ENCODE results near the gene OSBPL3.

OSBPL3 gene

GRCh38 chr7:24883622-24884013 is 96.4 kb downstream of the OSBPL3 start:
- no peak for DNase-seq
- Mint-ChIP-seq H3K27ac (no peak overlapping the region), H3K4me3 (no peak overlapping the region), H3K9me3 (no peaks in the 10 kb centered on the region), H3K36me3 (ENCODE audit: low read depth) (no peaks in the 10 kb centered on the region), H3K4me1 (peaks cover 30% of the 10 kb centered on the region), H3K27me3 (ENCODE audit: low read depth, poor library complexity) (peaks cover 4% of the 10 kb centered on the region)
- no peak for TF ChIP-seq CTCF (IDR thresholded peaks at IDR 0.05)

GRCh38 chr7:24882989-24883621 is 96.9 kb downstream of the OSBPL3 start:
- Mint-ChIP-seq H3K27ac (no peak overlapping the region), H3K4me3 (peak overlapping the region; percentile 9), H3K27me3 (ENCODE audit: low read depth, poor library complexity) (peaks cover 4% of the 10 kb centered on the region), H3K36me3 (ENCODE audit: low read depth) (no peaks in the 10 kb centered on the region), H3K9me3 (no peaks in the 10 kb centered on the region), H3K4me1 (peaks cover 30% of the 10 kb centered on the region)
- TF ChIP-seq CTCF (IDR thresholded peaks at IDR 0.05) = no peak
- peak; percentile 37 for DNase-seq

- no peak for TF ChIP-seq CTCF (IDR thresholded peaks at IDR 0.05)
- peaks cover 4% of the 10 kb centered on the region for H3K27me3 Mint-ChIP-seq (ENCODE audit: low read depth, poor library complexity)
- H3K9me3 Mint-ChIP-seq = no peaks in the 10 kb centered on the region
- no peak overlapping the region for H3K4me3 Mint-ChIP-seq
- H3K4me1 Mint-ChIP-seq = peaks cover 30% of the 10 kb centered on the region
- H3K27ac Mint-ChIP-seq = no peak overlapping the region
- no peaks in the 10 kb centered on the region for H3K36me3 Mint-ChIP-seq (ENCODE audit: low read depth)
- DNase-seq = no peak
These were observed 98.4 kb downstream of the OSBPL3 start for GRCh38 chr7:24881623-24882022.

GRCh38 chr7:24880886-24881285 is 99.1 kb downstream of the OSBPL3 start:
- no peak for TF ChIP-seq CTCF (IDR thresholded peaks at IDR 0.05)
- no peaks in the 10 kb centered on the region for H3K36me3 Mint-ChIP-seq (ENCODE audit: low read depth)
- no peaks in the 10 kb centered on the region for H3K9me3 Mint-ChIP-seq
- H3K4me3 Mint-ChIP-seq = no peak overlapping the region
- H3K27me3 Mint-ChIP-seq (ENCODE audit: low read depth, poor library complexity) = peaks cover 7% of the 10 kb centered on the region
- DNase-seq = no peak
- H3K27ac Mint-ChIP-seq = no peak overlapping the region
- peaks cover 30% of the 10 kb centered on the region for H3K4me1 Mint-ChIP-seq

- no peak overlapping the region for H3K27ac Mint-ChIP-seq
- no peaks in the 10 kb centered on the region for H3K36me3 Mint-ChIP-seq (ENCODE audit: low read depth)
- no peak overlapping the region for H3K4me3 Mint-ChIP-seq
These were observed 100.7 kb downstream of the OSBPL3 start for GRCh38 chr7:24879291-24879690.

More at GRCh38 chr7:24879291-24879690, 100.7 kb downstream of the OSBPL3 start:
- no peak for TF ChIP-seq CTCF (IDR thresholded peaks at IDR 0.05)
- Mint-ChIP-seq H3K27me3 (ENCODE audit: low read depth, poor library complexity) (peaks cover 7% of the 10 kb centered on the region), H3K4me1 (peaks cover 19% of the 10 kb centered on the region), H3K9me3 (no peaks in the 10 kb centered on the region)
- DNase-seq = no peak
